Glomerular endothelial cell (primary cell): ENCODE measurements around the gene ZNF827. TPM values are rescaled to one million over a fixed set of nuclear protein-coding genes. Genes with fewer than 3 reads are reported as not detected.

Experiments used
- DNase-seq: peaks from one replicate; pipeline ENCODE4 v3.0.0-alpha.2; 2011; ENCODE audit warnings: low read depth, low spot score; ENCODE audit errors: extremely low read depth
- total RNA-seq: library from RNA; depleted of rRNA; stranded (reverse); fragments of >200 nt; gene quantifications from 2 replicates; pipeline ENCODE4 v1.2.3, GENCODE V29; 2015

Gene ZNF827
- total RNA-seq, 1 donor from 2014 or later = 21.9 TPM

- no peak for DNase-seq
Observed at GRCh38 chr4:145890689-145891088, 47.9 kb downstream of the ZNF827 start.

- no peak for DNase-seq
Observed at GRCh38 chr4:145888393-145888792, 50.2 kb downstream of the ZNF827 start.

- DNase-seq = no peak
Observed at GRCh38 chr4:145887241-145887991, 51.2 kb downstream of the ZNF827 start.

GRCh38 chr4:145886871-145887240 is 51.8 kb downstream of the ZNF827 start:
- no peak for DNase-seq

- DNase-seq = no peak
Observed at GRCh38 chr4:145885666-145886065, 53.0 kb downstream of the ZNF827 start.

GRCh38 chr4:145884775-145885174 is 53.8 kb downstream of the ZNF827 start:
- no peak for DNase-seq

- no peak for DNase-seq
Observed at GRCh38 chr4:145883101-145883694, 55.4 kb downstream of the ZNF827 start.

GRCh38 chr4:145882604-145883003 is 56.0 kb downstream of the ZNF827 start:
- DNase-seq = no peak

GRCh38 chr4:145881989-145882388 is 56.6 kb downstream of the ZNF827 start:
- no peak for DNase-seq

GRCh38 chr4:145881576-145881975 is 57.0 kb downstream of the ZNF827 start:
- DNase-seq = no peak

GRCh38 chr4:145880355-145880960 is 58.2 kb downstream of the ZNF827 start:
- no peak for DNase-seq

GRCh38 chr4:145879598-145879997 is 59.0 kb downstream of the ZNF827 start:
- no peak for DNase-seq

GRCh38 chr4:145878501-145879435 is 59.9 kb downstream of the ZNF827 start:
- DNase-seq = no peak

GRCh38 chr4:145876531-145877180 is 62.0 kb downstream of the ZNF827 start:
- no peak for DNase-seq

- no peak for DNase-seq
Observed at GRCh38 chr4:145873901-145874300, 64.7 kb downstream of the ZNF827 start.

- no peak for DNase-seq
Observed at GRCh38 chr4:145871209-145871608, 67.4 kb downstream of the ZNF827 start.

- DNase-seq = no peak
Observed at GRCh38 chr4:145870155-145871020, 68.2 kb downstream of the ZNF827 start.

GRCh38 chr4:145868637-145869409 is 69.8 kb downstream of the ZNF827 start:
- DNase-seq = no peak

GRCh38 chr4:145867406-145867805 is 71.2 kb downstream of the ZNF827 start:
- no peak for DNase-seq
